Astrocyte (in vitro differentiated cells and primary cell): Measurements from ENCODE around the gene ANO3. TPM values are rescaled to one million over a fixed set of nuclear protein-coding genes. Genes with fewer than 3 reads are reported as not detected.

Source experiments
- DNase-seq: peaks from one replicate; pipeline ENCODE4 v3.0.0-alpha.2; 2010; ENCODE audit warnings: low read depth
- FAIRE-seq: peaks from 2 replicates; lab custom pipeline; 2011; peaks lifted over from hg19 to GRCh38; lab: Jason Lieb, UNC
- H2AFZ ChIP-seq: 2 replicates; pipeline ENCODE4 v1.6.0; 2012; ENCODE audit warnings: low read depth, low read length, inconsistent platforms
- H3K27ac ChIP-seq: 2 replicates; pipeline ENCODE4 v1.5.1; 2011; ENCODE audit warnings: low read depth, low read length, inconsistent platforms
- H3K27me3 ChIP-seq: 2 replicates; pipeline ENCODE4 v1.6.0; 2011; ENCODE audit warnings: low read length, inconsistent platforms; ENCODE audit not compliant: insufficient read depth
- H3K36me3 ChIP-seq: 2 replicates; pipeline ENCODE4 v1.5.1; 2011; ENCODE audit warnings: low read length, inconsistent platforms; ENCODE audit not compliant: insufficient read depth
- H3K4me1 ChIP-seq: 2 replicates; pipeline ENCODE4 v1.5.1; 2011; ENCODE audit warnings: low read length, inconsistent platforms; ENCODE audit not compliant: insufficient read depth
- H3K4me2 ChIP-seq: 2 replicates; pipeline ENCODE4 v1.6.0; 2012; ENCODE audit warnings: low read length, inconsistent platforms
- H3K4me3 ChIP-seq: 2 replicates; pipeline ENCODE4 v1.5.1; 2011; ENCODE audit warnings: low read depth, mild to moderate bottlenecking, low read length, inconsistent platforms; ENCODE audit not compliant: insufficient read depth
- H3K79me2 ChIP-seq: 2 replicates; pipeline ENCODE4 v1.6.0; 2012; ENCODE audit warnings: mild to moderate bottlenecking, low read length, inconsistent platforms; ENCODE audit not compliant: insufficient read depth
- H3K9ac ChIP-seq: 2 replicates; pipeline ENCODE4 v1.6.0; 2012; ENCODE audit warnings: mild to moderate bottlenecking, low read length, inconsistent platforms
- H3K9me3 ChIP-seq: 2 replicates; pipeline ENCODE4 v1.5.1; 2012; ENCODE audit warnings: low read depth, mild to moderate bottlenecking, low read length, inconsistent platforms; ENCODE audit not compliant: insufficient read depth
- H4K20me1 ChIP-seq: 2 replicates; pipeline ENCODE4 v1.6.0; 2012; ENCODE audit warnings: low read length, inconsistent platforms; ENCODE audit not compliant: insufficient read depth
- H3K27ac Mint-ChIP-seq: one replicate; pipeline ENCODE4 v1.8.0; 2021; ENCODE audit warnings: mild to moderate bottlenecking, mixed read lengths; ENCODE audit not compliant: unreplicated experiment
- H3K27me3 Mint-ChIP-seq: one replicate; pipeline ENCODE4 v1.8.0; 2021; ENCODE audit warnings: low read depth, mixed read lengths; ENCODE audit not compliant: unreplicated experiment
- H3K36me3 Mint-ChIP-seq: one replicate; pipeline ENCODE4 v1.8.0; 2021; ENCODE audit warnings: low read depth, mixed read lengths; ENCODE audit not compliant: unreplicated experiment
- H3K4me1 Mint-ChIP-seq: one replicate; pipeline ENCODE4 v1.8.0; 2021; ENCODE audit warnings: low read depth, mixed read lengths; ENCODE audit not compliant: unreplicated experiment
- H3K4me3 Mint-ChIP-seq: one replicate; pipeline ENCODE4 v1.8.0; 2021; ENCODE audit warnings: mild to moderate bottlenecking, moderate library complexity, mixed read lengths; ENCODE audit not compliant: unreplicated experiment
- H3K9me3 Mint-ChIP-seq: one replicate; pipeline ENCODE4 v1.8.0; 2021; ENCODE audit warnings: mild to moderate bottlenecking, mixed read lengths; ENCODE audit not compliant: unreplicated experiment
- EZH2 ChIP-seq: IDR thresholded peaks from 2 replicates; pipeline ENCODE4 v1.6.1; 2012; ENCODE audit warnings: mild to moderate bottlenecking, low read length, inconsistent platforms; ENCODE audit not compliant: insufficient read depth
- total RNA-seq: library from RNA; stranded (reverse); gene quantifications from 2 replicates; pipeline ENCODE4 v1.2.1, GENCODE V29; 2021
- TF ChIP-seq, protein P1 (sequence below): IDR thresholded peaks from 2 replicates; pipeline ENCODE4 v1.5.1; 2011; ENCODE audit warnings: low read depth, mild to moderate bottlenecking, inconsistent platforms, low read length, moderate library complexity; ENCODE audit not compliant: insufficient read depth

The ANO3 gene
- total RNA-seq, 1 donor from 2014 or later, result 0.11 TPM

DNA sequence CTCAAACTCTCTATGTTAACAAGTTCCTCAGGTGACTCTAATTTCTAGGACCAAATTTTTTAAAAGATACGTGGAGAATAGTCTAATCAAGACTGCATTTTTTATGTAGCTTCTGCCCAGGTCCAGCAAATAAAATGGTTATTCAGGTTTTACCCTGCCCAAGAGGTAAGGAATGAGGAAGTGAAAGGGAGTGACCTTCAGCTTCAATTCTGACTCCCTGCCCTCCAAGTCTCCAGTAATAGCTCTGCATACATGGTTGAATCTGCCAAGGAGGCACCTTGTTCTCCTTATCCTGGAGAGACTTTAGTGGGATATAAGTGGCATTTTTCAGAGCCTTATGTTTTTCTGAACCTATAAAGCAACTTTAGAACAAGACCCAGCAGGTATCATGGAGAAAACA, 224.7 kb downstream of the ANO3 start:
- no peak for TF ChIP-seq EZH2
- TF ChIP-seq, protein P1, sequence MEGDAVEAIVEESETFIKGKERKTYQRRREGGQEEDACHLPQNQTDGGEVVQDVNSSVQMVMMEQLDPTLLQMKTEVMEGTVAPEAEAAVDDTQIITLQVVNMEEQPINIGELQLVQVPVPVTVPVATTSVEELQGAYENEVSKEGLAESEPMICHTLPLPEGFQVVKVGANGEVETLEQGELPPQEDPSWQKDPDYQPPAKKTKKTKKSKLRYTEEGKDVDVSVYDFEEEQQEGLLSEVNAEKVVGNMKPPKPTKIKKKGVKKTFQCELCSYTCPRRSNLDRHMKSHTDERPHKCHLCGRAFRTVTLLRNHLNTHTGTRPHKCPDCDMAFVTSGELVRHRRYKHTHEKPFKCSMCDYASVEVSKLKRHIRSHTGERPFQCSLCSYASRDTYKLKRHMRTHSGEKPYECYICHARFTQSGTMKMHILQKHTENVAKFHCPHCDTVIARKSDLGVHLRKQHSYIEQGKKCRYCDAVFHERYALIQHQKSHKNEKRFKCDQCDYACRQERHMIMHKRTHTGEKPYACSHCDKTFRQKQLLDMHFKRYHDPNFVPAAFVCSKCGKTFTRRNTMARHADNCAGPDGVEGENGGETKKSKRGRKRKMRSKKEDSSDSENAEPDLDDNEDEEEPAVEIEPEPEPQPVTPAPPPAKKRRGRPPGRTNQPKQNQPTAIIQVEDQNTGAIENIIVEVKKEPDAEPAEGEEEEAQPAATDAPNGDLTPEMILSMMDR, result no peak
- DNase-seq (no peak), FAIRE-seq (no peak)
- Mint-ChIP-seq H3K4me1 (no peaks in the 10 kb centered on the region), H3K9me3 (no peaks in the 10 kb centered on the region), H3K27me3 (no peaks in the 10 kb centered on the region), H3K4me3 (no peak overlapping the region), H3K36me3 (no peaks in the 10 kb centered on the region), H3K27ac (no peak overlapping the region)
- no peaks in the 10 kb centered on the region for H3K79me2 ChIP-seq
- no peaks in the 10 kb centered on the region for H4K20me1 ChIP-seq
- no peaks in the 10 kb centered on the region for H3K27me3 ChIP-seq
- H3K36me3 ChIP-seq, result no peaks in the 10 kb centered on the region
- no peak overlapping the region for H3K4me3 ChIP-seq
- no peaks in the 10 kb centered on the region for H3K9me3 ChIP-seq
- no peak overlapping the region for H3K27ac ChIP-seq
- no peak overlapping the region for H3K4me2 ChIP-seq
- no peak overlapping the region for H3K9ac ChIP-seq
- H2AFZ ChIP-seq, result no peak overlapping the region
- H3K4me1 ChIP-seq, result no peaks in the 10 kb centered on the region

DNA sequence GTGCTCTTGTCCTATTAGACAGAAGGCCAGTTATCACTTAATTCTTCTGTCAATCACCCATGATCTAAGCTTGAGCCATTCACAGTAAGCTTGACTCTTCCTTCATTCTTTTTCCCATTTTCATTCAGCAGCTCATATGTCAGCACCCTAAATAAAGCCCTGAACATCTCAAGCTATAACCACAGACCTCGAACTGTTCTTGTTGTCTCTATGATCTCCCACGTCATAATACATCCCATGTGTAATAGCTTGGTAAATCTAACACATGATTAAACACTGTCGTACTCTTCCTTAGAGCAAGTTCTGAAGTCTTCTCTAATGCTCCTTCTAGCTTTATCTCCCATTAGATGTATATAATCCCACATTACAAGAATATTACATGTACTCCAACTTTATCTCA, 225.7 kb downstream of the ANO3 start:
- FAIRE-seq (no peak), DNase-seq (no peak)
- H3K27me3 ChIP-seq, result no peaks in the 10 kb centered on the region
- H3K27ac ChIP-seq, result no peak overlapping the region
- H2AFZ ChIP-seq, result no peak overlapping the region
- H3K36me3 ChIP-seq, result no peaks in the 10 kb centered on the region
- H4K20me1 ChIP-seq, result no peaks in the 10 kb centered on the region
- Mint-ChIP-seq H3K27me3 (no peaks in the 10 kb centered on the region), H3K36me3 (no peaks in the 10 kb centered on the region), H3K4me1 (no peaks in the 10 kb centered on the region), H3K27ac (no peak overlapping the region), H3K4me3 (no peak overlapping the region), H3K9me3 (no peaks in the 10 kb centered on the region)
- no peaks in the 10 kb centered on the region for H3K79me2 ChIP-seq
- no peaks in the 10 kb centered on the region for H3K9me3 ChIP-seq
- H3K9ac ChIP-seq, result no peak overlapping the region
- H3K4me1 ChIP-seq, result no peaks in the 10 kb centered on the region
- H3K4me3 ChIP-seq, result no peak overlapping the region
- H3K4me2 ChIP-seq, result no peak overlapping the region
- TF ChIP-seq EZH2, result no peak
- TF ChIP-seq, protein P1, result no peak

DNA sequence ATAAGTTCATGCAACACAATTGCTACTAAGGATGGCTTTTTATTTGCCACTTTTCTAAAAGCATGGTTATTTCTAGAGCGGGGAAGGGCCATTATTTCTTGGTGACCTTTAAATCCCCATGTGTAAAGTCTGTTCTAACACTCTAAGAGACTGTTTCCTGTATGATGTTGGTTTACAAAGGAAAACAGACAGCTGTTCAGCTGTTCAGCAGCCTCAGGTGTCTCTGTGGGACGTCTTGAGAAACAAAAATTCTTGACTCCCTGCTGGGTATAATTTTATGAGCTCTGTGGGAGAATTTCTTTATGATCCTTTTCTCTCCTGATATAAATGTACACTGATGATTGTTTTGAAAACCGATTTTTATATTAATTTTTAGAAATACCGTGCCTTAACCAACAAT, 226.3 kb downstream of the ANO3 start:
- Histone ChIP-seq H3K79me2 (no peaks in the 10 kb centered on the region), H2AFZ (no peak overlapping the region), H3K9me3 (no peaks in the 10 kb centered on the region), H3K4me1 (no peaks in the 10 kb centered on the region), H3K27me3 (no peaks in the 10 kb centered on the region), H3K4me2 (no peak overlapping the region), H4K20me1 (no peaks in the 10 kb centered on the region), H3K4me3 (no peak overlapping the region), H3K27ac (no peak overlapping the region), H3K9ac (no peak overlapping the region), H3K36me3 (no peaks in the 10 kb centered on the region)
- H3K27me3 Mint-ChIP-seq, result no peaks in the 10 kb centered on the region
- no peak for TF ChIP-seq EZH2
- TF ChIP-seq, protein P1, result no peak
- FAIRE-seq (no peak), DNase-seq (no peak)
- no peaks in the 10 kb centered on the region for H3K36me3 Mint-ChIP-seq
- H3K27ac Mint-ChIP-seq, result no peak overlapping the region
- H3K4me3 Mint-ChIP-seq, result no peak overlapping the region
- no peaks in the 10 kb centered on the region for H3K4me1 Mint-ChIP-seq
- H3K9me3 Mint-ChIP-seq, result no peaks in the 10 kb centered on the region
